HG02884 (cell line): ENCODE measurements around the gene TMEM184A.

Experiments
- ATAC-seq: cut with Tn5 transposase; IDR thresholded peaks from one replicate; pipeline ENCODE4 v1.9.1; 2021; ENCODE audit warnings: mild to moderate bottlenecking, moderate library complexity; ENCODE audit not compliant: unreplicated experiment

TMEM184A gene

GRCh38 chr7:1540776-1541271 is 15.2 kb downstream of the TMEM184A start:
- ATAC-seq: no peak

GRCh38 chr7:1539882-1540775 is 15.9 kb downstream of the TMEM184A start:
- no peak for ATAC-seq

- ATAC-seq: no peak
These were observed 16.7 kb downstream of the TMEM184A start for GRCh38 chr7:1539181-1539881.

- ATAC-seq: no peak
These were observed 17.3 kb downstream of the TMEM184A start for GRCh38 chr7:1538544-1539180.

- no peak for ATAC-seq
These were observed 18.2 kb downstream of the TMEM184A start for GRCh38 chr7:1537535-1538412.

- ATAC-seq: no peak
These were observed 19.1 kb downstream of the TMEM184A start for GRCh38 chr7:1536743-1537534.

- ATAC-seq: no peak
These were observed 19.6 kb downstream of the TMEM184A start for GRCh38 chr7:1536455-1536742.

GRCh38 chr7:1535701-1536454 is 20.1 kb downstream of the TMEM184A start:
- ATAC-seq: no peak

GRCh38 chr7:1535100-1535458 is 20.9 kb downstream of the TMEM184A start:
- ATAC-seq: no peak

GRCh38 chr7:1534330-1535099 is 21.5 kb downstream of the TMEM184A start:
- no peak for ATAC-seq

- ATAC-seq: no peak
These were observed 22.3 kb downstream of the TMEM184A start for GRCh38 chr7:1533547-1534329.

GRCh38 chr7:1533255-1533546 is 22.8 kb downstream of the TMEM184A start:
- ATAC-seq: no peak

GRCh38 chr7:1532456-1533254 is 23.4 kb downstream of the TMEM184A start:
- no peak for ATAC-seq

- ATAC-seq: no peak
These were observed 24.0 kb downstream of the TMEM184A start for GRCh38 chr7:1531979-1532455.

- no peak for ATAC-seq
These were observed 24.6 kb downstream of the TMEM184A start for GRCh38 chr7:1531263-1531978.

- ATAC-seq: no peak
These were observed 25.1 kb downstream of the TMEM184A start for GRCh38 chr7:1530946-1531262.
